H9 (cell line): ENCODE measurements around the gene GUCA1C. TPM values are rescaled to one million over a fixed set of nuclear protein-coding genes. Genes with fewer than 3 reads are reported as not detected.

Experiments
- DNase-seq: peaks from one replicate; pipeline ENCODE4 v3.0.0-alpha.2; 2017
- H2AFZ ChIP-seq: one replicate; pipeline ENCODE4 v1.6.1; 2013; ENCODE audit warnings: mild to moderate bottlenecking, low read length, control low read depth, moderate library complexity
- H2AK5ac ChIP-seq: 2 replicates; pipeline ENCODE4 v1.6.1; 2013; ENCODE audit warnings: low read length, control low read depth, mixed read lengths; ENCODE audit not compliant: insufficient read length
- H2BK120ac ChIP-seq: one replicate; pipeline ENCODE4 v1.6.1; 2013; ENCODE audit warnings: low read depth, mild to moderate bottlenecking, low read length, control low read depth, inconsistent platforms; ENCODE audit not compliant: poor library complexity, severe bottlenecking
- H2BK12ac ChIP-seq: 2 replicates; pipeline ENCODE4 v1.6.1; 2013; ENCODE audit warnings: low read length, control low read depth, mixed read lengths, low read depth; ENCODE audit not compliant: insufficient read length
- H2BK15ac ChIP-seq: 2 replicates; pipeline ENCODE4 v1.6.1; 2013; ENCODE audit warnings: low read depth, low read length, control low read depth
- H2BK20ac ChIP-seq: one replicate; pipeline ENCODE4 v1.6.1; 2013; ENCODE audit warnings: low read depth, mild to moderate bottlenecking, low read length, control low read depth, inconsistent platforms; ENCODE audit not compliant: poor library complexity, severe bottlenecking
- H2BK5ac ChIP-seq: 2 replicates; pipeline ENCODE4 v1.6.1; 2013; ENCODE audit warnings: low read length, control low read depth, mixed read lengths; ENCODE audit not compliant: insufficient read length
- H3K14ac ChIP-seq: 2 replicates; pipeline ENCODE4 v1.6.1; 2013; ENCODE audit warnings: low read length, control low read depth; ENCODE audit not compliant: insufficient read depth
- H3K18ac ChIP-seq: 2 replicates; pipeline ENCODE4 v1.6.1; 2013; ENCODE audit warnings: low read depth, mild to moderate bottlenecking, mixed read lengths, low read length, control low read depth; ENCODE audit not compliant: insufficient read length
- H3K23ac ChIP-seq: 2 replicates; pipeline ENCODE4 v1.6.1; 2013; ENCODE audit warnings: low read length, control low read depth, mixed read lengths, low read depth; ENCODE audit not compliant: insufficient read length
- H3K23me2 ChIP-seq: 2 replicates; pipeline ENCODE4 v1.6.1; 2013; ENCODE audit warnings: low read depth, mild to moderate bottlenecking, mixed read lengths, low read length, control low read depth; ENCODE audit not compliant: insufficient read length, poor library complexity, severe bottlenecking
- H3K27ac ChIP-seq: 2 replicates; pipeline ENCODE4 v1.5.1; 2013; ENCODE audit warnings: low read length, control low read depth, mixed read lengths, low read depth; ENCODE audit not compliant: insufficient read length
- H3K27me3 ChIP-seq: 2 replicates; pipeline ENCODE4 v1.6.1; 2013; ENCODE audit warnings: low read length, control low read depth, inconsistent platforms; ENCODE audit not compliant: insufficient read depth
- H3K4ac ChIP-seq: 2 replicates; pipeline ENCODE4 v1.6.1; 2013; ENCODE audit warnings: low read depth, mild to moderate bottlenecking, control low read depth, inconsistent platforms, low read length, moderate library complexity
- H3K4me1 ChIP-seq: 2 replicates; pipeline ENCODE4 v1.6.1; 2013; ENCODE audit warnings: low read length, control low read depth, inconsistent platforms; ENCODE audit not compliant: insufficient read depth
- H3K4me2 ChIP-seq: 2 replicates; pipeline ENCODE4 v1.6.1; 2013; ENCODE audit warnings: low read length, control low read depth, mixed read lengths; ENCODE audit not compliant: insufficient read length, insufficient read depth
- H3K56ac ChIP-seq: 2 replicates; pipeline ENCODE4 v1.6.1; 2013; ENCODE audit warnings: low read depth, mild to moderate bottlenecking, mixed read lengths, low read length, control low read depth; ENCODE audit not compliant: insufficient read length
- H3K79me1 ChIP-seq: 2 replicates; pipeline ENCODE4 v1.6.1; 2013; ENCODE audit warnings: low read depth, mild to moderate bottlenecking, moderate library complexity, low read length, control low read depth, inconsistent platforms; ENCODE audit not compliant: insufficient read depth, poor library complexity, severe bottlenecking
- H3K79me2 ChIP-seq: 2 replicates; pipeline ENCODE4 v1.6.1; 2013; ENCODE audit warnings: low read length, control low read depth, inconsistent platforms; ENCODE audit not compliant: insufficient read depth
- H3K9ac ChIP-seq: 2 replicates; pipeline ENCODE4 v1.6.1; 2013; ENCODE audit warnings: low read length, control low read depth, mixed read lengths; ENCODE audit not compliant: insufficient read length; ENCODE audit errors: extremely low read depth
- H3K9me3 ChIP-seq: one replicate; pipeline ENCODE4 v1.6.1; 2013; ENCODE audit warnings: low read depth, low read length, inconsistent platforms; ENCODE audit not compliant: control insufficient read depth
- H3T11ph ChIP-seq: one replicate; pipeline ENCODE4 v1.6.1; 2013; ENCODE audit warnings: mild to moderate bottlenecking, low read length, control low read depth, inconsistent platforms
- H4K20me1 ChIP-seq: one replicate; pipeline ENCODE4 v1.6.1; 2013; ENCODE audit not compliant: control insufficient read depth, insufficient read length, insufficient read depth
- H4K5ac ChIP-seq: 2 replicates; pipeline ENCODE4 v1.6.1; 2013; ENCODE audit warnings: low read depth, mild to moderate bottlenecking, mixed read lengths, low read length, control low read depth; ENCODE audit not compliant: insufficient read length
- H4K8ac ChIP-seq: replicated peaks from 2 replicates; pipeline ENCODE4 v1.6.1; 2013; ENCODE audit warnings: low read length, control low read depth, mixed read lengths, low read depth; ENCODE audit not compliant: insufficient read length
- H4K91ac ChIP-seq: 2 replicates; pipeline ENCODE4 v1.6.1; 2013; ENCODE audit warnings: low read depth, mild to moderate bottlenecking, moderate library complexity, mixed read lengths, low read length, control low read depth; ENCODE audit not compliant: insufficient read length
- H3K27ac Mint-ChIP-seq, 3 experiments: 2 replicates in 2 of 3; 3 replicates in 1 of 3; pipeline ENCODE4 v1.8.0; 2020 to 2021; ENCODE audit warnings: mixed read lengths in 3 of 3, mild to moderate bottlenecking in 1 of 3, moderate library complexity in 1 of 3
- H3K27me3 Mint-ChIP-seq: 2 replicates; pipeline ENCODE4 v1.8.0; 2021; ENCODE audit warnings: low read depth, mild to moderate bottlenecking, moderate library complexity, mixed read lengths
- H3K36me3 Mint-ChIP-seq, 3 experiments: 2 replicates in 2 of 3; 3 replicates in 1 of 3; pipeline ENCODE4 v1.8.0; 2020 to 2021; ENCODE audit warnings: low read depth in 3 of 3, mixed read lengths in 3 of 3; ENCODE audit not compliant: insufficient read depth in 1 of 3
- H3K4me1 Mint-ChIP-seq, 2 experiments: 2 replicates each; pipeline ENCODE4 v1.8.0; 2020; ENCODE audit warnings: mixed read lengths in 2 of 2
- H3K4me3 Mint-ChIP-seq, 2 experiments: 2 replicates in 1 of 2; 3 replicates in 1 of 2; pipeline ENCODE4 v1.8.0; 2020 to 2021; ENCODE audit warnings: mild to moderate bottlenecking in 2 of 2, mixed read lengths in 2 of 2, moderate library complexity in 1 of 2
- H3K9me3 Mint-ChIP-seq, 2 experiments: 2 replicates in 1 of 2; 3 replicates in 1 of 2; pipeline ENCODE4 v1.8.0; 2020; ENCODE audit warnings: mild to moderate bottlenecking in 2 of 2, mixed read lengths in 2 of 2, moderate library complexity in 1 of 2
- WGBS: extraction: QIAGEN DNeasy Blood & Tissue Kit; methylation state at CpG from one replicate; pipeline ENCODE4 v1.1.7; 2013; ENCODE audit warnings: missing lambda C conversion rate, low lambda C conversion rate, mixed read lengths; ENCODE audit not compliant: insufficient read length; ENCODE audit errors: extremely low coverage; 5-methylcytosine and 5-hydroxymethylcytosine counted together
- total RNA-seq: library from RNA; stranded (reverse); gene quantifications from 2 replicates; pipeline ENCODE4 v1.2.1, GENCODE V29; 2021
- TF ChIP-seq, protein P1 (sequence below): fragments of 200-600 bp; sonication (generic); conservative IDR thresholded peaks from 3 replicates; pipeline ENCODE4 v1.8.0; 2021; ENCODE audit warnings: antibody characterized with exemption, mild to moderate bottlenecking

The GUCA1C gene
- total RNA-seq, 1 experiment from 2014 or later, result not detected

DNA sequence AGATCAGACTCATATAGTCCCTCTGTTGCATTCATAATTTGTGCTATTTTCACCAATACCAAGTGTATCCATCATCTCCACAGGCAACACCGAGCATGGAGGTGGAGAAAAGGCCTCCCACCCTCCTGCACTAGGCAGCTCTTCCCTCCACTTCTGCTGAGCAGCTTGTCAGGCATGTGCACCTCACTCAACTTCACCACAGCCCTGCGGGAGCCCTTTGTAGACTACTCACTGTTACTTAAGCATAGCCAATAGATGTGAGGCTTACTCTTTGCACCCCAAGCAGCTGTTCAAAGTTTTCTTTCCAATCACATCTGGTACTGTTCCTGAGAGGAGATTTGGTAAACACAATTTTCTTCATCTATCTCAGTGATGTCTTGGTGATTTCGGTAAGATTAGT, 16.9 kb upstream of the GUCA1C start:
- Mint-ChIP-seq H3K9me3 (no peaks in the 10 kb centered on the region), H3K36me3 (no peaks in the 10 kb centered on the region), H3K4me3 (no peak overlapping the region), H3K4me1 (peaks cover 0 to 3% of the 10 kb centered on the region in 2 experiments; a peak in 1 of 4 replicates), H3K27me3 (no peaks in the 10 kb centered on the region), H3K27ac (no peak overlapping the region; a peak in 1 of 7 replicates)
- no peaks in the 10 kb centered on the region for H3K79me2 ChIP-seq
- H3K23ac ChIP-seq, result no peak overlapping the region
- H3K79me1 ChIP-seq, result no peaks in the 10 kb centered on the region
- H2AFZ ChIP-seq, result no peak overlapping the region
- H2BK15ac ChIP-seq, result no peak overlapping the region
- no peaks in the 10 kb centered on the region for H3K4me1 ChIP-seq
- H3K56ac ChIP-seq, result no peak overlapping the region
- H3T11ph ChIP-seq, result no peak overlapping the region
- H3K4ac ChIP-seq, result no peak overlapping the region
- no peak overlapping the region for H2BK120ac ChIP-seq
- H4K8ac ChIP-seq, result no peak overlapping the region
- no peak overlapping the region for H3K27ac ChIP-seq
- H3K18ac ChIP-seq, result no peak overlapping the region
- H3K9me3 ChIP-seq, result no peaks in the 10 kb centered on the region
- H2BK5ac ChIP-seq, result no peak overlapping the region
- H3K14ac ChIP-seq, result no peak overlapping the region
- no peak overlapping the region for H2BK12ac ChIP-seq
- no CpG with 5 or more reads among the region's 3 CpGs for WGBS
- no peak overlapping the region for H2BK20ac ChIP-seq
- H4K5ac ChIP-seq, result no peak overlapping the region
- no peak overlapping the region for H3K9ac ChIP-seq
- no peak for DNase-seq
- no peak overlapping the region for H3K4me2 ChIP-seq
- H3K23me2 ChIP-seq, result no peaks in the 10 kb centered on the region
- H3K27me3 ChIP-seq, result no peaks in the 10 kb centered on the region
- H2AK5ac ChIP-seq, result no peak overlapping the region
- TF ChIP-seq, protein P1, sequence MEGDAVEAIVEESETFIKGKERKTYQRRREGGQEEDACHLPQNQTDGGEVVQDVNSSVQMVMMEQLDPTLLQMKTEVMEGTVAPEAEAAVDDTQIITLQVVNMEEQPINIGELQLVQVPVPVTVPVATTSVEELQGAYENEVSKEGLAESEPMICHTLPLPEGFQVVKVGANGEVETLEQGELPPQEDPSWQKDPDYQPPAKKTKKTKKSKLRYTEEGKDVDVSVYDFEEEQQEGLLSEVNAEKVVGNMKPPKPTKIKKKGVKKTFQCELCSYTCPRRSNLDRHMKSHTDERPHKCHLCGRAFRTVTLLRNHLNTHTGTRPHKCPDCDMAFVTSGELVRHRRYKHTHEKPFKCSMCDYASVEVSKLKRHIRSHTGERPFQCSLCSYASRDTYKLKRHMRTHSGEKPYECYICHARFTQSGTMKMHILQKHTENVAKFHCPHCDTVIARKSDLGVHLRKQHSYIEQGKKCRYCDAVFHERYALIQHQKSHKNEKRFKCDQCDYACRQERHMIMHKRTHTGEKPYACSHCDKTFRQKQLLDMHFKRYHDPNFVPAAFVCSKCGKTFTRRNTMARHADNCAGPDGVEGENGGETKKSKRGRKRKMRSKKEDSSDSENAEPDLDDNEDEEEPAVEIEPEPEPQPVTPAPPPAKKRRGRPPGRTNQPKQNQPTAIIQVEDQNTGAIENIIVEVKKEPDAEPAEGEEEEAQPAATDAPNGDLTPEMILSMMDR, result no peak
- H4K20me1 ChIP-seq, result no peaks in the 10 kb centered on the region
- no peak overlapping the region for H4K91ac ChIP-seq
